GM12873 (cell line): ENCODE results near the gene GRK2.

Source experiments
- TF ChIP-seq, protein P1 (sequence below): IDR thresholded peaks from 2 replicates; pipeline ENCODE4 v1.5.1; 2012; ENCODE audit warnings: low read depth, mild to moderate bottlenecking, moderate library complexity, low read length, control low read depth; ENCODE audit not compliant: insufficient read depth; ENCODE audit errors: missing control alignments

GRK2 gene

DNA sequence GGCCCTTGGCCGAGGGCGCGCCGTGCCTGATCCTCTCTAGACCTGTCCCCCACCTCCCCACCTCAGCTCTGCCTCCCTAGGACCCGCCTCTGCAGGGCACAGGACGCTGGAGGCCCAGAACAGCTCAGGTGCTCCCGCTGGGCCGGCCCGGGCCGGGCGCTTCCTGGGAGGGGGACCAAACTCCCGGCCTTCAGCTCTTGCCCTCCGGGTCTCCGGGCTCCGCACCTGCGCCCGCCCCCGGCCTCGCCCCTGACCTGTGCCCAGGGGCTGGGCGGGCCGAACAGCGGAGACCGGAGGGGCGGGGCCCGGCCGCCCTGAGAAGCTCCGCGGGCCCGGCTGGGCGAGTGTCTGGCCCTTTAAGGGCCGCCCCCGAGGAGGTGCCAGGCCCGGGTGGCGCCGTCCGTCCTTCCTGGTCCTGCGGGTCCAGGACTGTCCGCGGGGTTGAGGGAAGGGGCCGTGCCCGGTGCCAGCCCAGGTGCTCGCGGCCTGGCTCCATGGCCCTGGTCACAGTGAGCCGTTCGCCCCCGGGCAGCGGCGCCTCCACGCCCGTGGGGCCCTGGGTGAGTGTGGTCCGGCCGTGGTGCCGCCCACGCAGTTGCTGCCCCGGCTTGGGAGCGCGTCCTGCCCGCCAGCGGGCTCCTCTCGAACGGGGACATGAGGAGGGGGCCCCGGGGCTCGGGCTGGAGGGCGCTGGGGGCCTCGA is 37.0 kb downstream of the GRK2 start, which contains the start of gene SSH3:
Gene SSH3, plus strand, starts transcription at position 399 of the 703 bp plus-strand sequence. Its CDS starts 96 bp downstream, at position 495.
- TF ChIP-seq, protein P1, sequence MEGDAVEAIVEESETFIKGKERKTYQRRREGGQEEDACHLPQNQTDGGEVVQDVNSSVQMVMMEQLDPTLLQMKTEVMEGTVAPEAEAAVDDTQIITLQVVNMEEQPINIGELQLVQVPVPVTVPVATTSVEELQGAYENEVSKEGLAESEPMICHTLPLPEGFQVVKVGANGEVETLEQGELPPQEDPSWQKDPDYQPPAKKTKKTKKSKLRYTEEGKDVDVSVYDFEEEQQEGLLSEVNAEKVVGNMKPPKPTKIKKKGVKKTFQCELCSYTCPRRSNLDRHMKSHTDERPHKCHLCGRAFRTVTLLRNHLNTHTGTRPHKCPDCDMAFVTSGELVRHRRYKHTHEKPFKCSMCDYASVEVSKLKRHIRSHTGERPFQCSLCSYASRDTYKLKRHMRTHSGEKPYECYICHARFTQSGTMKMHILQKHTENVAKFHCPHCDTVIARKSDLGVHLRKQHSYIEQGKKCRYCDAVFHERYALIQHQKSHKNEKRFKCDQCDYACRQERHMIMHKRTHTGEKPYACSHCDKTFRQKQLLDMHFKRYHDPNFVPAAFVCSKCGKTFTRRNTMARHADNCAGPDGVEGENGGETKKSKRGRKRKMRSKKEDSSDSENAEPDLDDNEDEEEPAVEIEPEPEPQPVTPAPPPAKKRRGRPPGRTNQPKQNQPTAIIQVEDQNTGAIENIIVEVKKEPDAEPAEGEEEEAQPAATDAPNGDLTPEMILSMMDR: no peak

DNA sequence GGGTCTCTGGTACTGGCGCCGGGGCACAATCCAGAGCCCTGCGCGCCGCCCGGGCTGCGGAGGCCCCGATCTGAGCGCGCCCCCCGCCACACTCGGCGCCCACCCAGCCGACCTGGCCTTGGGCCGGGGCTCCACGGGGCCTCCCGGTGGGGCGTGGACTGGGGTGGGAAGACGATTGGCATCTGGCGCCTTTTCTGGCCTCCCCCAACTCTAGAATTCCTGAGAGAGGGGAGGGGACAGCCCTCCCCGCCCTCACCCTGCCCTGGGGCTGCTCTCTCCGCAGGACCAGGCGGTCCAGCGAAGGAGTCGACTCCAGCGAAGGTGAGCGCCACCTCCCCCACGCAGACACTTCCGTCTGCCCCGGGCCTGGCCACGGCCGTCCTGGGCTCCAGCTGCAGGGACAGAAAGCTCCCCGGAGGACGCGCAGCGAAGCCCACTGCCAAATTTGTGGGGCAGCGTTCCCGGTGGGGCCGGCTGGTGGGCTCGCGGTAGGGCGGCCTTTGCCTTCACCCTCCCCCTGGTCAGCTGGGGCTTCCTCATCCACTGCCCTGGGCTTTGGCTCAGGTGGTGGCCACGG is 37.6 kb downstream of the GRK2 start:
- TF ChIP-seq, protein P1: no peak

DNA sequence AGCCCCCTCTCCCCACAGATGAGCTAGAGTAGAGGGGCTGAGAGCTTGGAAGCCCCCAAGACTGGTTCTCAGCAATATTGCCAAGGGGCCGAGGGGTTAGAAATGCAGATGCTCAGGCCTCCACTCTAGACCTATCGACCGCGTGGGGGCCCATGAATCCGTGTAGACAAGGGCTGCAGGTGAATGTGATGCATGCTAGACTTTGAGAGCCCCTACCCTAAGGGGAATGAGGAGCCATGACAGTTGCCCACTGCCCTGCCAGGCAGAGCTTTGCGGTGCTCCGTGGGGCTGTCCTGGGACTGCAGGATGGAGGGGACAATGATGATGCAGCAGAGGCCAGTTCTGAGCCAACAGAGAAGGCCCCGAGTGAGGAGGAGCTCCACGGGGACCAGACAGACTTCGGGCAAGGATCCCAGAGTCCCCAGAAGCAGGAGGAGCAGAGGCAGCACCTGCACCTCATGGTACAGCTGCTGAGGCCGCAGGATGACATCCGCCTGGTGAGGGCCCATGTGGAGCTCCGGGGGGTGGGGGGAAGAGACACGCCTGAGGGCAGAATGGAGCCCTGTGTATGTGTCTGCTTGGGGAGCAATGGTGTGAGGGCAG is 38.3 kb downstream of the GRK2 start:
- TF ChIP-seq, protein P1: no peak

DNA sequence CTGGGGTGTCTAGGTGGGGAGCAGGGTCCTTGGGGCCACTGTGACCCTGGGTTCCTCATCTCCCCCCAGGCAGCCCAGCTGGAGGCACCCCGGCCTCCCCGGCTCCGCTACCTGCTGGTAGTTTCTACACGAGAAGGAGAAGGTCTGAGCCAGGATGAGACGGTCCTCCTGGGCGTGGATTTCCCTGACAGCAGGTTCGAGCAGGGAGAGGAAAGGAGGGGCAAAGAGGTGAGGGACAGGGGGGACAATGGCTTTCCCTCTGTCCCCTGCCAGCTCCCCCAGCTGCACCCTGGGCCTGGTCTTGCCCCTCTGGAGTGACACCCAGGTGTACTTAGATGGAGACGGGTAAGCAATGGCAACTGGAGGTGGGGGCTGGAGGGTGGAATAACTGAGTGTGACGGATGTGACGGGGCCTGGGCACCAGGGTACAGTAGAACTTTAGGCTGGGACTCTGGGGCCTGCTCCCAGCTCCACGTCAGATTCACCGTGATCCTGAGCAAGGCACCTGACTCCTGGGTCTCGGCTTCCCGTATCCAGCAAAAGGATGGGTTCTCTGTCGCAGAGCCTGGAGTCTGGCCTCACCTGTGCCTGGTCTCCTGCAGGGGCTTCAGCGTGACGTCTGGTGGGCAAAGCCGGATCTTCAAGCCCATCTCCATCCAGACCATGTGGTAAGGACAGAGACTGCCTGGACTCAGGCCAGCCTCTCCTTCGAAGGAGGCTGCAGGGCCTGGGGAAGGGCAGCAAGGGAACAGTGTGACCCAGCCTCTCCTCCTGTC is 40.7 kb downstream of the GRK2 start:
- TF ChIP-seq, protein P1: no peak

DNA sequence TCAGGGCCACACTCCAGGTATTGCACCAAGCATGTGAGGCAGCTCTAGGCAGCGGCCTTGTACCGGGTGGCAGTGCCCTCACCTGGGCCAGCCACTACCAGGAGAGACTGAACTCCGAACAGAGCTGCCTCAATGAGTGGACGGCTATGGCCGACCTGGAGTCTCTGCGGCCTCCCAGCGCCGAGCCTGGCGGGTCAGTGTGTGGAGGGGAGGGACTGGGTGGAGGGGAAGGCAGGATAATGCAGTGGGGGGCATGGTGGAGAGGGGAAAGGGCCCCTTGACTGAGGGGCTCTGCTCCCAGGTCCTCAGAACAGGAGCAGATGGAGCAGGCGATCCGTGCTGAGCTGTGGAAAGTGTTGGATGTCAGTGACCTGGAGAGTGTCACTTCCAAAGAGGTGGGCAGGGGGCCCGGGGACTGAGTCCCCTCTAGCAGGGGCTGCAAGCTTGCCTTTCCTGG is 41.3 kb downstream of the GRK2 start:
- TF ChIP-seq, protein P1: no peak

DNA sequence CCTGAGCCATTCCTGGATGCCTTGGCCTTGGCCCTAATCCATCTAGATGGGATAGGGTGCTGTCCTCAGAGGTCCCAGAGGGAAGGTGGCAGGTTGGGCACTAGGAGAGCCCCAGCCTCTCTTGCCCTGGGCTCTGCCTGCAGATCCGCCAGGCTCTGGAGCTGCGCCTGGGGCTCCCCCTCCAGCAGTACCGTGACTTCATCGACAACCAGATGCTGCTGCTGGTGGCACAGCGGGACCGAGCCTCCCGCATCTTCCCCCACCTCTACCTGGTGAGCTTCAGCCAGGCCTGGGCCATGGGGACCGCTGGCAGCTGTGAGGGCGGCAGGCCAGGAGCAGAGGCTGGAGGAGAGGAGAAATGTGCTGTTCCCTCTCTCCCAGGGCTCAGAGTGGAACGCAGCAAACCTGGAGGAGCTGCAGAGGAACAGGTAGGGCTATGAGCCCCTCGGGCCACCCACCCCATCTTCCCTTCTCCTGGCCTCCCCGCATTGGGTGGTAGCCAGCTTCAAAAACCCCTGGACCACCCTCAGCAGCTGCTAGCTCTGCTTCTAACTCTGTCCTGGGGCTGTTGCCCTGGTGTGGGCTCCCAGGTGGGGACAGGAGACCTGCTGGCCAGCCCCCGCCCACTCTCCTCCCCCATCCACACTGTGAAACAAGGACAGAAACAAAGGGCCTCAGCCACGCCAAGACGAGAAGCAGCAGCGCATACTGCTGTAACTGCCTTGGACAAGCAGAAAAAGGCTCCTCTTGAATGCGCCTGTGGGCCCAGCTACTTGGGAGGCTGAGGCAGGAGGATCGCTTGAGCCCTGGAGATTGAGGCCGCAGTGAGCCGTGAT is 42.0 kb downstream of the GRK2 start:
- TF ChIP-seq, protein P1: no peak

DNA sequence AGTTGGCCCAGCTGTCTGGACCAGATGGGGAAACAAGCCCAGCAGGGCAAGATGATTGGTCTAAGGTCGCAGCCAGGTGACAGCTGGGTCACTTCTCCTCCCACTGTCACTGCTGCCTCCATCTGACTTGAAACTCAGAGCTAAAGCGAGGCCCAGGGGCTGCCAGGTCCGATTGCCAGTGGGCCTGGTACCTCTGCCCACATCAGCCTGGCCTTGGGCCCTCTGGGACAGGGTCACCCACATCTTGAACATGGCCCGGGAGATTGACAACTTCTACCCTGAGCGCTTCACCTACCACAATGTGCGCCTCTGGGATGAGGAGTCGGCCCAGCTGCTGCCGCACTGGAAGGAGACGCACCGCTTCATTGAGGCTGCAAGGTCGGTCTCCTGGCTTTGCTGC is 42.9 kb downstream of the GRK2 start:
- TF ChIP-seq, protein P1: no peak
